RWPE1 (cell line): ENCODE measurements around the gene SERBP1.
A peak's percentile ranks its signal among the peaks of the same experiment; 100 is the strongest.

ENCODE experiments used
- CTCF ChIA-PET: fragments of 350-600 bp; sonication (Branson Sonifier 250); formaldehyde crosslinking; extraction: SDS; loops from one replicate; lab custom pipeline; 2021; lab: Yijun Ruan, JAX
- POLR2A ChIA-PET: fragments of 400-600 bp; formaldehyde crosslinking; extraction: SDS; loops from one replicate; lab custom pipeline; 2020; ENCODE audit warnings: antibody characterized with exemption; ENCODE audit not compliant: low non-redundant PET; lab: Yijun Ruan, JAX
- DNase-seq: peaks from one replicate; pipeline ENCODE4 v3.0.0; 2012; ENCODE audit warnings: low spot score
- H3K27ac ChIP-seq: fragments of 450-650 bp; 2 replicates; pipeline ENCODE4 v1.5.1; 2017
- TF ChIP-seq, protein P1 (sequence below): fragments of 450-650 bp; conservative IDR thresholded peaks from 2 replicates; pipeline ENCODE4 v1.5.1; 2017; ENCODE audit warnings: low read depth, mild to moderate bottlenecking

Gene SERBP1

DNA sequence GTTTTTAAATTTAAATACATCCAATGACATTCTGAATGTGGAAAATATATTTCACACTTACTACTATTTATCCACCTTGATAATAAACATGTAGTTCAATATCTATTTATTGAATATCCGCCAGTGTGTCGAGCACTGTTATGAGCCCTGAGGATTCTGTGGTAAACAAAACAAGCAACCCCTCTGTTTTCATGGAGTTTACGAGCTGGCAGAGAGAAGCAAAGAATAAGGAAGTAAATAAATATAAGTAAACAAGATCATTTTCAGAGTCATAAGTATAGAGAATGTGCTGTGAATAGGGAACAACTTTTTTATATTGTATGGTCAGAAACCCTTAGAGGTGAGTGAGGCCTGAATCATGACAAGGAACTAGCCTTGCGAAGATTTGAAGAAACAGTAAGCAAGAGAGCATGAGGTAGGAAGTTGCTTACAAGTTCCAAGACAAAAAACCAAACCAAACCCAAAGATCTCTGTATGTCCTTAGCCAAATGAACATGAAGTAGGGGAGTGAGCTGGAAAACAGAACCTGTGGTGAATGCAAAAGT is 6.4 kb upstream of the SERBP1 start:
- ChIA-PET POLR2A (no interaction called here), CTCF (interaction anchor here (0.7 kb wide), 1 partner anchor 51 kb away, joined by 6 read pairs; no protein-coding TSS in a partner anchor)

DNA sequence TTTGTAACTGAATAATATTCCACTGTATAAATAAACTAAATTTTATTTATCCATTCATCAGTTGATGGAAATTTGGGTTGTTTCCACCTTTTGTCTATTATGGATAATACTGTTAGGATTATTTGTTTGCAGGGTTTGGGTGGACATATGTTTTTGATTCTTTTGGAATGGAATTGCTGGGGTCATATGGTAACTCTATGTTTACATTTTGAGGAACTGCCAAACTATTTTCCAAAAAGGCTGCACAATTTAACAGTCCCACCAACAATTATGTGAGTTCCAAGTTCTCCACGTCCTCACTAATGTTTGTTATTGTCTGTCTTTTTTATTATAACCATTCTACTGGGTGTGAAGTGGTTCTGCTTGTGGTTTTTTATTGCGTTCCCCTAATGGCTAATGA is 4.3 kb upstream of the SERBP1 start:
- H3K27ac ChIP-seq: no peak overlapping the region
- POLR2A ChIA-PET: no interaction called here
- TF ChIP-seq, protein P1, sequence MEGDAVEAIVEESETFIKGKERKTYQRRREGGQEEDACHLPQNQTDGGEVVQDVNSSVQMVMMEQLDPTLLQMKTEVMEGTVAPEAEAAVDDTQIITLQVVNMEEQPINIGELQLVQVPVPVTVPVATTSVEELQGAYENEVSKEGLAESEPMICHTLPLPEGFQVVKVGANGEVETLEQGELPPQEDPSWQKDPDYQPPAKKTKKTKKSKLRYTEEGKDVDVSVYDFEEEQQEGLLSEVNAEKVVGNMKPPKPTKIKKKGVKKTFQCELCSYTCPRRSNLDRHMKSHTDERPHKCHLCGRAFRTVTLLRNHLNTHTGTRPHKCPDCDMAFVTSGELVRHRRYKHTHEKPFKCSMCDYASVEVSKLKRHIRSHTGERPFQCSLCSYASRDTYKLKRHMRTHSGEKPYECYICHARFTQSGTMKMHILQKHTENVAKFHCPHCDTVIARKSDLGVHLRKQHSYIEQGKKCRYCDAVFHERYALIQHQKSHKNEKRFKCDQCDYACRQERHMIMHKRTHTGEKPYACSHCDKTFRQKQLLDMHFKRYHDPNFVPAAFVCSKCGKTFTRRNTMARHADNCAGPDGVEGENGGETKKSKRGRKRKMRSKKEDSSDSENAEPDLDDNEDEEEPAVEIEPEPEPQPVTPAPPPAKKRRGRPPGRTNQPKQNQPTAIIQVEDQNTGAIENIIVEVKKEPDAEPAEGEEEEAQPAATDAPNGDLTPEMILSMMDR: no peak
- DNase-seq: no peak
- CTCF ChIA-PET: no interaction called here

More for the DNA sequence above, 6.4 kb upstream of the SERBP1 start:
- DNase-seq: no peak
- TF ChIP-seq, protein P1: no peak
- no peak overlapping the region for H3K27ac ChIP-seq

DNA sequence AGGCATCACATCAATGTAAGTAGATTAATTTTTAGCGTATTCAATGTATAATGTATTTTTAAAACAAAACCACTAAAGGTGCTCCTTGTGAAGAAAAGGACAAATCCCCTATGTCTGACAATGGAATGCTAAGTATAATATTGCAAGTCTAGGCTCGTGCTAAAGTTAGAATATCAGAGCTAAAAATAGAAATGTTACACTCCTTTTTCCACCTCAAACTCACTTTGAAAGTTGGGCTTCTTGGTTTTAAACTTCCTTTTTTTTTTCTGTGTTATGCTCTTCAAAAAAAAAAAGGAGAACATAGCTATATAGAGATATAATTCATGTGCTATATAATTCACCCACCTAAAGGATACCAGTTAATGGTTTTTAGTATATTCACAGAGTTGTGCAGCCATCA is 3.6 kb upstream of the SERBP1 start:
- ChIA-PET POLR2A (no interaction called here), CTCF (no interaction called here)
- H3K27ac ChIP-seq: no peak overlapping the region
- DNase-seq: no peak
- TF ChIP-seq, protein P1: no peak

DNA sequence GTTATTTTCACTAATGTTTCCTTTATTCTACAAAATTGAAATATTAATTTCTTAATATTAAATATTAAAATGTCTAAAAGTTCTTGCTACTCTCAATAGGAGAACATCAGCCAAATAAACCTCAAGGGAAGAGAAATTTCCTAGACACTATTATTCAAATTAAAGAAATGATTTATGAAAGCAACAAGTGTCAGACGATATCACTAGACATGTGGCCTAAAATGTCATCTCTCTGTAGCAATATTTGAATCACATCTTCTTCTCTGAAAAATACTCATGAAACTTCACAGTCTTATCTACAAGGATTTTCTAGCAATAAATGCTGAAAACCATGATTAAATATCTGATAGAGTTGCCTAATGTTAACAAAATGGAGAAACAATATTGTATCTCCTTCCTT is 2.5 kb upstream of the SERBP1 start:
- no peak for DNase-seq
- POLR2A ChIA-PET: no interaction called here
- H3K27ac ChIP-seq: no peak overlapping the region
- TF ChIP-seq, protein P1: no peak
- CTCF ChIA-PET: interaction anchor here (0.6 kb wide), 1 partner anchor 277 kb away, joined by 3 read pairs; no protein-coding TSS in a partner anchor

DNA sequence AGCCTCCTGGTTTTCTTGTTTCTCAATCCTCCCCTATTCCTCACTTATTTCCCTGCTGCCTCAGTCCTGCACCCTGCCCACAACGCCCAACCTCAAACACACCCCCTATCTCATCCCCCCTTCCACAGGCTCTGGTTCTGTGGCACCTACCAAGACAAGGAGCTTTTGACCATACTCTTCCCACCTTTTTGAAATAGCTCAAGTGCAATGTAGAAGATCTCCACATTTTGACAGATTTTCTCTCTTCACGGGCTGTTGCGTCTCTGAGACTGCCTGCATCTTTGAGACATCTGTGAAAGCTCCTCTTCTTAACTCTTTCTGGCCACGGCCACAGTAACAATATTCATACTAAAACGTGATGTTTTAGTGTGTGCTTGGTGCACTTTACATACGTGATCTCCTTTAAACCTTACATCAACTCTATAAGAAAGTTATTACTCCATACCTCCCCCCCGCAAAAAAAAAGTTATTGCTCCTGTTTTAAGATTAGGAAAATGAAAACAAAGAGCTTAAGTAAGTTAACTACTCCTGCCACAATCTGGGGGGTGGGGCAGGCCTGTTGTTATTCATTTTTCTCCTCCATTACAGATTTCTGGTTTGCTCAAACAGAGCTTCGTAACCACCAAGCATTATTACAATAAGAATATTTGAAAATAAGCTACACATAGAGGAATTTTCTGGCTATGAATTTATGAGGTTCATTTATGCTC is 1.8 kb upstream of the SERBP1 start:
- CTCF ChIA-PET: no interaction called here
- POLR2A ChIA-PET: no interaction called here
- TF ChIP-seq, protein P1: no peak
- 0 out of 2 replicates have a peak overlapping the region, but pooled peaks have one; percentile 40 for H3K27ac ChIP-seq
- DNase-seq: no peak

DNA sequence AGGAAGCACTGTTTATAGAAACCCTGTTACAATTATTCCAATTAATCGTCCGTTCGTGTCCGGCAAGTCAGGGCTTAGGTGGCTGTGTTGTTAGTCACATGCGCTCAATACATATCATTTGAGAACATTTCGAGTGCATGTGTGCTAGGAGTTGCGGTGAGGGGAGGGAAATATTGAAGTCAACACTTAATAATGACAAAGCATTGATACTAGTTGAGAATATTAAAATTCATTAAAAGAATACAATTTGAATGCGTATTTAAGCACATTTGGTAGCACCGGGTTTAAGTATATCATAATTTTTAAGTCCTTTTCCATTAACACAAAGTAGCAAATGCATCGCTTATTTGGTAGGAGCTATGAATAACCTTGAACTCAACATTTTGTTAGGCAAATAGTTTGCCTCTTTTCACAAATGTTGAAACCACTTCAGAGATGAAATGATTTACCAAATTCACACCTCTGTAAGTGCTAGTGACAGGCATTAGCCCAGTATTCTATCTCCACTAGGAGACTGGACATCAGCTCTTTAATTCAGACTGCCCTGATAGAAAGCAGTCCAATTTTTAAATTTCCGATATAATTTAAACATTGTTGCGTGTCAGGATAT is 1.1 kb upstream of the SERBP1 start:
- no peak for DNase-seq
- ChIA-PET POLR2A (interaction anchor here (0.6 kb wide), 1 partner anchor 399 kb away, joined by 3 read pairs; no protein-coding TSS in a partner anchor), CTCF (interaction anchor here (1.8 kb wide), 1 partner anchor 69 kb away, joined by 6 read pairs; no protein-coding TSS in a partner anchor)
- TF ChIP-seq, protein P1: no peak
- peak overlapping the region; percentile 96 for H3K27ac ChIP-seq
